Measurements from ENCODE around the gene BLTP3B.

The BLTP3B gene

GRCh38 chr12:100110276-100110675 is 32.4 kb downstream of the BLTP3B start:
- DNase-seq (ENCODE audit: low read depth), result no peak

DNA sequence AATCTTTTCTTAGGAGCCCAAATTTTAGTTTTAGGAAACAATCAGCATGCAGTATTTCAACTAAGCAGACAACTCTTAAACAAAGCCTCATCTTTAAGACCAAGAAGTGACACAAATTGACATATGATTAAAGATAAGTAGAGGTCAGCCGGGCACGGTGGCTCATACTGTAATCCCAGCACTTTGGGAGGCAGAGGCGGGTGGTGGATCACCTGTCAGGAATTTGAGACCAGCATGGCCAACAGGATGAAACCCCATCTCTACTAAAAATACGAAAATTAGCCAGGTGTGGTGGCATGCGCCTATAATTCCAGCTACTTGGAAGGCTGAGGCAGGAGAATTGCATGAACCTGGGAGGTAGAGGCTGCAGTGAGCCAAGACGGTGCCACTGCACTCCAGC is 35.8 kb downstream of the BLTP3B start:
- DNase-seq (ENCODE audit: low read depth), result no peak

- DNase-seq (ENCODE audit: low read depth), result no peak
Measured at GRCh38 chr12:100105661-100106060, 37.0 kb downstream of the BLTP3B start.

- DNase-seq (ENCODE audit: low read depth), result no peak
Measured at GRCh38 chr12:100101000-100101399, 41.7 kb downstream of the BLTP3B start.

Data from stimulated activated CD8-positive, alpha-beta memory T cell treated with anti-CD3 and anti-CD28 coated beads, Interleukin-12 subunit alpha, Interleukin-12 subunit beta, amount 100 ng/mL, for 4 hours (primary cell).